ENCODE measurements around the gene ODF2L. TPM values are rescaled to one million over a fixed set of nuclear protein-coding genes. Genes with fewer than 3 reads are reported as not detected.

Gene ODF2L
- total RNA-seq, 2 experiments from 2014 or later: 57.4 to 68.1 TPM

GRCh38 chr1:86325264-86325663 lies 70.9 kb downstream of the ODF2L start:
- DNase-seq: no peak
- ATAC-seq (ENCODE audit: low read depth): no peak
- no peaks in the 10 kb centered on the region for H3K27me3 Mint-ChIP-seq
- no peaks in the 10 kb centered on the region for H3K9me3 Mint-ChIP-seq
- H3K4me3 Mint-ChIP-seq: no peak overlapping the region
- POLR2A ChIA-PET: no interaction called here
- no peak overlapping the region for H3K27ac Mint-ChIP-seq
- no peaks in the 10 kb centered on the region for H3K36me3 Mint-ChIP-seq
- no peaks in the 10 kb centered on the region for H3K4me1 Mint-ChIP-seq

GRCh38 chr1:86324130-86324822 lies 71.8 kb downstream of the ODF2L start:
- H3K9me3 Mint-ChIP-seq: no peaks in the 10 kb centered on the region
- no peak for DNase-seq
- no peak overlapping the region for H3K4me3 Mint-ChIP-seq
- POLR2A ChIA-PET: no interaction called here
- no peak overlapping the region for H3K27ac Mint-ChIP-seq
- H3K4me1 Mint-ChIP-seq: no peaks in the 10 kb centered on the region
- H3K27me3 Mint-ChIP-seq: no peaks in the 10 kb centered on the region
- ATAC-seq (ENCODE audit: low read depth): no peak
- H3K36me3 Mint-ChIP-seq: no peaks in the 10 kb centered on the region

- no peaks in the 10 kb centered on the region for H3K36me3 Mint-ChIP-seq
- no peaks in the 10 kb centered on the region for H3K27me3 Mint-ChIP-seq
- ATAC-seq (ENCODE audit: low read depth) (no peak), DNase-seq (no peak)
- no peak overlapping the region for H3K4me3 Mint-ChIP-seq
- no peaks in the 10 kb centered on the region for H3K9me3 Mint-ChIP-seq
- no peak overlapping the region for H3K27ac Mint-ChIP-seq
- POLR2A ChIA-PET: no interaction called here
- no peaks in the 10 kb centered on the region for H3K4me1 Mint-ChIP-seq
Observed at GRCh38 chr1:86322241-86322640, 73.9 kb downstream of the ODF2L start.

GRCh38 chr1:86318436-86318835 lies 77.7 kb downstream of the ODF2L start:
- H3K27me3 Mint-ChIP-seq: peaks cover 2% of the 10 kb centered on the region
- POLR2A ChIA-PET: no interaction called here
- ATAC-seq (ENCODE audit: low read depth) (no peak), DNase-seq (no peak)
- H3K36me3 Mint-ChIP-seq: no peaks in the 10 kb centered on the region
- no peak overlapping the region for H3K4me3 Mint-ChIP-seq
- no peak overlapping the region for H3K27ac Mint-ChIP-seq
- H3K9me3 Mint-ChIP-seq: no peaks in the 10 kb centered on the region
- H3K4me1 Mint-ChIP-seq: no peaks in the 10 kb centered on the region

- no peak overlapping the region for H3K4me3 Mint-ChIP-seq
- no peak overlapping the region for H3K27ac Mint-ChIP-seq
- ATAC-seq (ENCODE audit: low read depth) (no peak), DNase-seq (no peak)
- H3K4me1 Mint-ChIP-seq: no peaks in the 10 kb centered on the region
- no peaks in the 10 kb centered on the region for H3K36me3 Mint-ChIP-seq
- H3K27me3 Mint-ChIP-seq: peaks cover 2% of the 10 kb centered on the region
- POLR2A ChIA-PET: no interaction called here
- H3K9me3 Mint-ChIP-seq: no peaks in the 10 kb centered on the region
Observed at GRCh38 chr1:86317926-86318325, 78.2 kb downstream of the ODF2L start.

GRCh38 chr1:86305731-86306130 lies 90.4 kb downstream of the ODF2L start:
- Mint-ChIP-seq H3K9me3 (peaks cover 2% of the 10 kb centered on the region), H3K36me3 (no peaks in the 10 kb centered on the region), H3K4me1 (no peaks in the 10 kb centered on the region), H3K27me3 (no peaks in the 10 kb centered on the region), H3K4me3 (no peak overlapping the region), H3K27ac (no peak overlapping the region)
- DNase-seq: no peak
- no peak for ATAC-seq (ENCODE audit: low read depth)
- POLR2A ChIA-PET: no interaction called here

GRCh38 chr1:86303041-86303690 lies 93.0 kb downstream of the ODF2L start:
- Mint-ChIP-seq H3K9me3 (peaks cover 2% of the 10 kb centered on the region), H3K36me3 (no peaks in the 10 kb centered on the region), H3K27me3 (no peaks in the 10 kb centered on the region), H3K27ac (no peak overlapping the region), H3K4me3 (no peak overlapping the region), H3K4me1 (no peaks in the 10 kb centered on the region)
- ATAC-seq (ENCODE audit: low read depth): no peak
- POLR2A ChIA-PET: no interaction called here
- no peak for DNase-seq

Small RNAs within 50 kb of the gene (microRNA-seq; reads per million reads assigned to microRNA genes)
- gene MIR7856: not detected

Other genes with a start within 250 kb of the ODF2L start
- not detected for gene COL24A1, start 239.6 kb downstream of the ODF2L start, total RNA-seq
- gene CLCA2, start 27.8 kb upstream of the ODF2L start, total RNA-seq: not detected
- not detected for gene CLCA1, start 72.6 kb upstream of the ODF2L start, total RNA-seq
- not detected for gene CLCA4, start 150.8 kb upstream of the ODF2L start, total RNA-seq